PC-9 (cell line): ENCODE results near the gene NSUN6. TPM values are rescaled to one million over a fixed set of nuclear protein-coding genes. Genes with fewer than 3 reads are reported as not detected.
A peak's percentile ranks its signal among the peaks of the same experiment; 100 is the strongest.

Experiments
- Bru-seq: library from RNA; stranded (reverse); fragments of 400-500 nt; gene quantifications from one replicate; lab custom pipeline; 2021; lab: Mats Ljungman, UMichigan
- BruChase-seq, 2 experiments: library from RNA; stranded (reverse); fragments of 400-500 nt; gene quantifications; one replicate each; lab custom pipeline; 2021; lab: Mats Ljungman, UMichigan
- BruUV-seq: library from RNA; stranded (reverse); fragments of 400-500 nt; replicated peaks from 2 replicates; lab custom pipeline; 2021; lab: Mats Ljungman, UMichigan
- CTCF ChIA-PET: fragments of 300-600 bp; sonication (Branson Sonifier 250); formaldehyde crosslinking; loops from one replicate; lab custom pipeline; 2022; ENCODE audit warnings: antibody characterized with exemption; lab: Charles Lee
- POLR2A ChIA-PET: fragments of 300-600 bp; sonication (Branson Sonifier 250); formaldehyde crosslinking; loops from one replicate; lab custom pipeline; 2022; ENCODE audit warnings: antibody characterized with exemption; ENCODE audit not compliant: unreplicated experiment; lab: Charles Lee
- DNase-seq, 2 experiments: peaks; one replicate each; pipeline versions ENCODE4 v3.0.0 to v3.0.0-alpha.2; 2015 to 2022; ENCODE audit warnings: mixed read lengths in 1 of 2
- H2AFZ ChIP-seq: fragments of 200-600 bp; sonication (generic); 2 replicates; pipeline ENCODE4 v1.8.1; 2017; ENCODE audit warnings: antibody characterized with exemption
- H3F3A ChIP-seq: fragments of 200-600 bp; sonication (generic); 2 replicates; pipeline ENCODE4 v1.8.1; 2017; ENCODE audit warnings: antibody characterized with exemption, mild to moderate bottlenecking, low read depth; ENCODE audit not compliant: insufficient read depth
- H3K27ac ChIP-seq: fragments of 200-600 bp; sonication (generic); 2 replicates; pipeline ENCODE4 v1.6.1; 2016; ENCODE audit warnings: mixed run types
- H3K27me3 ChIP-seq: fragments of 200-600 bp; sonication (generic); 2 replicates; pipeline ENCODE4 v1.6.1; 2016; ENCODE audit warnings: low read depth, mixed run types; ENCODE audit not compliant: insufficient read depth
- H3K36me3 ChIP-seq: fragments of 200-600 bp; sonication (generic); 2 replicates; pipeline ENCODE4 v1.6.1; 2016; ENCODE audit warnings: low read depth, mixed run types
- H3K4me1 ChIP-seq: fragments of 200-600 bp; sonication (generic); replicated peaks from 2 replicates; pipeline ENCODE4 v1.6.1; 2016; ENCODE audit warnings: mixed run types; ENCODE audit not compliant: insufficient read depth
- H3K4me2 ChIP-seq: fragments of 200-600 bp; sonication (generic); 2 replicates; pipeline ENCODE4 v1.6.1; 2017; ENCODE audit warnings: mixed run types
- H3K4me3 ChIP-seq: fragments of 200-600 bp; sonication (generic); 2 replicates; pipeline ENCODE4 v1.6.1; 2016; ENCODE audit warnings: mixed run types
- H3K79me2 ChIP-seq: fragments of 200-600 bp; sonication (generic); 2 replicates; pipeline ENCODE4 v1.6.1; 2017; ENCODE audit warnings: low read depth, mixed run types
- H3K9me2 ChIP-seq: fragments of 200-600 bp; sonication (generic); 2 replicates; pipeline ENCODE4 v1.8.1; 2017; ENCODE audit warnings: mild to moderate bottlenecking; ENCODE audit not compliant: insufficient read depth
- H3K9me3 ChIP-seq: fragments of 200-600 bp; sonication (generic); 2 replicates; pipeline ENCODE4 v1.8.1; 2016; ENCODE audit warnings: low read depth; ENCODE audit not compliant: insufficient read depth
- H4K20me1 ChIP-seq: fragments of 200-600 bp; sonication (generic); 2 replicates; pipeline ENCODE4 v1.8.1; 2017; ENCODE audit not compliant: insufficient read depth
- CTCF ChIP-seq: fragments of 200-600 bp; sonication (generic); conservative IDR thresholded peaks from 2 replicates; pipeline ENCODE4 v1.6.1; 2017; ENCODE audit warnings: mixed run types, antibody characterized with exemption, mild to moderate bottlenecking, moderate library complexity
- EZH2 ChIP-seq: fragments of 200-600 bp; sonication (generic); IDR thresholded peaks from 2 replicates; pipeline ENCODE4 v1.8.0; 2017; ENCODE audit warnings: antibody characterized with exemption, low read depth
- intact Hi-C: fragments of 100-400 bp; cut with micrococcal nuclease; formaldehyde crosslinking; loops from one replicate; pipeline ENCODE4 v1.10.0; 2022; ENCODE audit not compliant: unreplicated experiment
- long read RNA-seq: library from polyadenylated mRNA; stranded (forward); transcript quantifications from one replicate; pipeline ENCODE4 v2.0.0, GENCODE V29; 2022
- total RNA-seq: library from RNA; stranded (reverse); gene quantifications from 2 replicates; pipeline ENCODE4 v1.2.3, GENCODE V29; 2021

NSUN6 gene
- total RNA-seq (11.9 and 12.9 TPM in 2 replicates), Bru-seq, nascent RNA (percentile 67 among the genes with signal in this experiment), BruChase-seq, experiment 1, labeled RNA remaining after a 2-hour chase (percentile 60 among the genes with signal in this experiment), BruChase-seq, experiment 2, labeled RNA remaining after a 6-hour chase (percentile 52 among the genes with signal in this experiment)
- long read RNA-seq, partial matches to known transcripts: 0 of 6 reads
- long read RNA-seq, other reads (novel, unspliced or antisense): 3 of 6 reads

- no peaks in the 10 kb centered on the region for H3K9me2 ChIP-seq
- peaks cover 9% of the 10 kb centered on the region for H3F3A ChIP-seq
- ChIA-PET POLR2A (interaction anchor here (0.5 to 0.7 kb wide), 2 partner anchors 14 to 938 kb away, joined by 4 to 7 read pairs; no protein-coding TSS in a partner anchor), CTCF (interaction anchor here (0.6 to 0.7 kb wide), 2 partner anchors 23 to 43 kb away, joined by 3 to 6 read pairs; no protein-coding TSS in a partner anchor)
- H3K4me2 ChIP-seq: peak within 1 kb of the TSS; percentile 99
- no peaks in the 10 kb centered on the region for H3K9me3 ChIP-seq
- H3K4me3 ChIP-seq: peak within 1 kb of the TSS; percentile 96
- intact Hi-C loops: loop anchor here (5.0 kb wide), 1 partner anchor 39 kb away; no protein-coding TSS in a partner anchor
- H3K27me3 ChIP-seq: no peaks in the 10 kb centered on the region
- peaks cover 22% of the 10 kb centered on the region for H3K79me2 ChIP-seq
- peak within 1 kb of the TSS; percentile 89 for H2AFZ ChIP-seq
- H3K4me1 ChIP-seq: peaks cover 9% of the 10 kb centered on the region
- no peaks in the 10 kb centered on the region for H4K20me1 ChIP-seq
- no peaks in the 10 kb centered on the region for H3K36me3 ChIP-seq
- TF ChIP-seq EZH2: no peak
- no peak for TF ChIP-seq CTCF
- H3K27ac ChIP-seq: peak within 1 kb of the TSS; percentile 66
- DNase-seq: peak; percentile 71 to 84
- no TSS peak for BruUV-seq
Observed at GRCh38 chr10:18651324-18652007, at the start of gene NSUN6. NSUN6 (minus strand) TSS chr10:18651587; CDS start chr10:18651203, 384 bp downstream.

GRCh38 chr10:18699849-18700840 is 48.8 kb upstream of the NSUN6 start:
- no peaks in the 10 kb centered on the region for H3F3A ChIP-seq
- no peak for DNase-seq
- no peaks in the 10 kb centered on the region for H3K79me2 ChIP-seq
- H3K4me2 ChIP-seq: no peak overlapping the region
- ChIA-PET CTCF (no interaction called here), POLR2A (no interaction called here)
- H3K9me3 ChIP-seq: no peaks in the 10 kb centered on the region
- no peak for TF ChIP-seq CTCF
- no peak for TF ChIP-seq EZH2
- intact Hi-C loops: no loop called here
- H2AFZ ChIP-seq: no peak overlapping the region
- H3K27me3 ChIP-seq: peaks cover 4% of the 10 kb centered on the region; the same call in 1 of the 2 replicates
- BruUV-seq: no TSS peak
- no peaks in the 10 kb centered on the region for H3K9me2 ChIP-seq
- H3K27ac ChIP-seq: no peak overlapping the region
- no peak overlapping the region for H3K4me3 ChIP-seq
- no peaks in the 10 kb centered on the region for H3K4me1 ChIP-seq
- H3K36me3 ChIP-seq: no peaks in the 10 kb centered on the region
- no peaks in the 10 kb centered on the region for H4K20me1 ChIP-seq

- no peak overlapping the region for H3K27ac ChIP-seq
- no peak overlapping the region for H3K4me3 ChIP-seq
- H3K4me1 ChIP-seq: no peaks in the 10 kb centered on the region
- TF ChIP-seq EZH2: no peak
- TF ChIP-seq CTCF: no peak
- no peaks in the 10 kb centered on the region for H3K36me3 ChIP-seq
- no peaks in the 10 kb centered on the region for H3K79me2 ChIP-seq
- CTCF ChIA-PET: no interaction called here
- no peaks in the 10 kb centered on the region for H4K20me1 ChIP-seq
- no peak overlapping the region for H3K4me2 ChIP-seq
- no peaks in the 10 kb centered on the region for H3K9me2 ChIP-seq
- no peaks in the 10 kb centered on the region for H3K27me3 ChIP-seq
- no TSS peak for BruUV-seq
- POLR2A ChIA-PET: no interaction called here
- no peak overlapping the region for H2AFZ ChIP-seq
- H3F3A ChIP-seq: no peaks in the 10 kb centered on the region
- no peak for DNase-seq
- H3K9me3 ChIP-seq: no peaks in the 10 kb centered on the region
- intact Hi-C loops: no loop called here
Observed at GRCh38 chr10:18690541-18690940, 39.2 kb upstream of the NSUN6 start.
